GM10847 (cell line): ENCODE data around the gene ULBP2.

Source experiments
- POLR2A ChIP-seq: IDR thresholded peaks from 2 replicates; pipeline ENCODE4 v1.6.1; 2011; ENCODE audit not compliant: insufficient read length; ENCODE audit errors: extremely low read depth

The ULBP2 gene

DNA sequence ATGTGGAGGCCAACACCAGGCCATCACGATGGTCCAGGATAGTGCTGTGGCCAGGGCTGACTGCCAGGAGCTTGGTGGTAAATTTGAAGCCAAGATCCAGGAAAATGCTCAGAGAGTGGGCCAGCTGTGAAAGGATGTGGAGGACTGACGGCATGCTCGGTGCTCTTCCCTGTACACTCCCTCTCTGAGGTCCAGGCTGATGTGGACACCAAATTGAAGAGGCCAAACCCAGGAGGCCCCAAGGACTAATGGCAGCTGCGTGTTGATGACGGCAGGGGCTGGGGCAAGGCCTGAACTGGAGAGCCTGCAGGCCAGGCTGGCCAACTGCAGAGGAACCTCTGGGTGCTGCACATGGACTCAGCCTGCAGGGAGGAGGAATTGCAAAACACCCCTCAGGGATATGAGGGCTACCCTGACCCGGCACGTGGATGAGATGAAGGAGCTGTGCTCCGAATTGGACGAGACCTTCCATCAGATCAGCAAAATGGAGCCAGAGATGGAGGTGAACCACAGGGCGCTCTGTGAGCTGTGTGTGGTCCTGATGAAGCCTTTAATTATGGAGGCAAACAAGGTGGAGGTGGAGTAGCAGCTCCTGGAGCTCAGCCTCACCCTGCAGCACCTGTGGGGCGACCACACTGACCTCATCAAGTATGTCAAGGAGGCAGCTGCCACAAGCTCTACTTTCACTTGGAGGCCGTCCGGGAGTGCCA, 37.0 kb upstream of the ULBP2 start:
- no peak for TF ChIP-seq POLR2A

DNA sequence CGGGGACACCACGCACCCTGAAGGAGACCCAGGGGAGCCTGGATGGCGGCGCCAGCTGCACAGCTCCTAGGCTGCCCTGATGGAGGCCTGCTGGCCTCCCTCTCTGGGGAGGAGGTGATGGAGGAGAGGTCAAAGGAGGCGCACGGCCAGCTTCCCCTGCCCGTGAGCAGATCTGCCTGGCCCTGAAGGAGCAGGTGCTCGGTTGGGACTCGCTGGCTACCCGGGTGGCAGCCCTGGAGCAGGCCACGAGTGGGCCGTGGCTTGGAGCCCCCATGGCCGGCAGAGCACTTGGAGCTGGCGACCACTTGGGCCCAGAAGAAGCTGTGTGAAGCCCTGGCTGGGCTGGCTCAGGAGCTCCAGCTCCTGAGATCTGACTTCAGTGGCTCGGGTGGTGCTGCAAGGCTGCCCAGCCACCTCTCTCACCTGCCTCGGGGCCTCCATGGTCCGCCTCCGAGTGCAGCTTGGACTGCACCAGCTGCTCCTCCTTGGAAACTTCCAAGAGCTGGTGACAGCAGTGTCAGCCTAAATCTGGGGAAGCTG, 36.4 kb upstream of the ULBP2 start:
- no peak for TF ChIP-seq POLR2A

DNA sequence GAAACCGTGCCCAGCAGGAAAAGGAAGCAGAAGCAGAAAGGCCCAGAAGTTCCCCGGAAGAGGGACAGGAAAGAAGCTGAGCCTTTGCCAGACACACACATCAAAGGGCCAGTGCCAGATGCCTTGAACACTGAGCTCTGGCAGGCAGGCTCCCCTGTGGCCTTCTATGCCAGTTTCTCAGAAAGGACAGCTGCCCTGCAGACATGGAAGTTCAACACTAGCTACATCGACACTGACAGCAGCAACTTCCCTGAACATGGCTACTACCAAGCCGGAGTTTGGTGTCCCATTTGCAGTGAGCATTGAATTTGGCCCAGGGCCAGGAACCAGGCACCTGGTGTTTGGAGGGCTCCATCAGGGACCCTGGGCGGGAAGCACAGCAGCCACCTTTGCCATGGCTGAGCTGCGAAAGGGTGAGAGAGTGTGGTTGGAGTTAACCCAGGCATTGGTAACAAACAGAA, 35.9 kb upstream of the ULBP2 start:
- TF ChIP-seq POLR2A = no peak

DNA sequence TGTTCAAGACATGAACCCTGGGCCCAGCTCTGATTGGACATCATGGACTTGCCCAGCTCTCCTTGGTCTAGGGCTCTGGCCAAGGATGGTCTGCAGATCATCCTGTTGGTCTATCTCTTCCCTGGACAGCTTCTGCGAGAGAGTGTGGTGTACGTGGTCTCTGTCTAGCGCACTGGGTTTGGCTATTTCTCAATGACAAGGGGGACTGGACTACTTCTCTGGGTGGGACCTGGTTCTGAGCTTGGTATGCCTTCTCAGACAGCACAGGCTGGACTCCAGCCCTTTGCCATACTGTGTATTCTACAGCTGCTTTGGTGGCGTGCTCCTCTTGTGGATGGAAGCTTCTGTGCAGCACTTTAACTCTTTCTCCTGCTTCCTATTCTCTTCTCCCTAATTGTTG, 35.4 kb upstream of the ULBP2 start:
- no peak for TF ChIP-seq POLR2A

DNA sequence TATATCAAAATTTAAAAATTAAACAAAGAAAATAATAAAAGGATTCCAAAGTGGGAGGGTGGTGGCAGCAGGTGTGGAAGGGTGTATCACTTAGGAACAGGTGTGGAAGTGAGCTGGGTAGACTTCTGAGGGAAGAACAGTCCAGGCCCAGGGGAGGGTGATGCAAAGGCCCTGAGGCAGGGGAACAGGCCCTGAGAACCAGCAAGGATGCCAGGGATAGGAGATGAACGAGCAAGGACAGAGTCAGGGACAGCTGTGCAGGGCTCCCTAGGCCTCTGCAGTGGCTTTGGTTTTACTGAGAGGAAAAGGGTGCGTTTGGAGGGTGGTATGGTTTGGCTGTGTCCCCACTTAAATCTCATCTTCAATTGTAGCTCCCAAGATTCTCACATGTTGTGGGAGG, 34.5 kb upstream of the ULBP2 start:
- no peak for TF ChIP-seq POLR2A

DNA sequence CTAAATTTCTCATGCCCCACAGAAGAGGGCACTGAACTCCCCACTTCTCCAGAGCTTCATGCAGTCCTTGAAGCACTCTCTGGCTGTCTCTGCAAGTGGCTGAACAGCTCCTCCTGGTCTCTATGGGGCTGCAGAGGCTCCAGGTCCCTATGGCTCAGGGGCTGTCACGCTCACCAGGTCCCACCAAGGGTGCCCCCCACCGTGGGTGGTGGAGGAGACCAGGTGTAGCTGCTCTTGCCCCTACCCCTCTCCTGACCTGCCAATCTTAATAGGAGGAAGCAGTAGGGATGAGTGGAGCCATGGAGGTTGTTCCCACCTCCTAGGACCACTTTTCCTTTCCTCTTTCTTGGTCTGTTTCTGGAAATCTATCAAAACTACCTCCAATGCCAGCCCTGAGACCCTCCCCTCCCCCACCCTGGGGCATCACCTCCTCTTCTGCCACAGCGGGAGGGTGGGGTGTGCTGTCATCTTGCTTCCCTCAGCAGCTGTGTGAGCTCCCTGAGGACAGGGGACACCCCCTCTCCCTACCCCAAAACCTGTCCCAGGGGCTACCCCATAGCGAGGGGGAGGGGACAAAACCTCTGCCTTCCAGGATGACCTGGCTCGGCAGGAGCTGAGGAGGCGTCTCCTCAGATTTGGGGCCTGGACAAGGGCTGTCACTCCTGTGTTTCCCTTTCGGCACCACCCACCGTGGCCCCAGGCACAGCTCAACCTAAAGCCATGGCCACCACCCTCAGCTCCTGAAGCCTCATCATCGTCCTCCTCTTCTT, 31.9 kb upstream of the ULBP2 start:
- TF ChIP-seq POLR2A = no peak

DNA sequence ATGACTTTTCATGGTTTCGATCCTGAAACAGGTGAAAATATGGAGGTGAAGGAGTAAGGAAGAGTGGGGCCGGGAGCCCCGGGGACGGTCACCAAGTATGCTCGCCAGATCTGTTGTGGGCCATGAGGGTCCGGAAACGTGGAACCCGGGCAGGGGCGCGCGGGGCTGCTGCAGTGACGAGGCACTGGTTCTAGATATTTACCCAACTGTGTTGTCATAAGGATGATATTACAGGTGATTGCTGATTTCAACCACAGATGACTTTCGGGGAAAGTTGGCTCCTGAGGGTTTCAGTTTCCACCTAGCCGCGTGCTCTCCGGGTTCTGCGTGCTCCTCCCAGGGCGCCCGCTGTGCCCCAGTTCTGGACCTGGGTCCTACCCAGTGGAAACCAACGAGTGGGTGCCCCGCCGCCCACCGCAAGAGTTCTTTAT, 31.1 kb upstream of the ULBP2 start:
- no peak for TF ChIP-seq POLR2A

DNA sequence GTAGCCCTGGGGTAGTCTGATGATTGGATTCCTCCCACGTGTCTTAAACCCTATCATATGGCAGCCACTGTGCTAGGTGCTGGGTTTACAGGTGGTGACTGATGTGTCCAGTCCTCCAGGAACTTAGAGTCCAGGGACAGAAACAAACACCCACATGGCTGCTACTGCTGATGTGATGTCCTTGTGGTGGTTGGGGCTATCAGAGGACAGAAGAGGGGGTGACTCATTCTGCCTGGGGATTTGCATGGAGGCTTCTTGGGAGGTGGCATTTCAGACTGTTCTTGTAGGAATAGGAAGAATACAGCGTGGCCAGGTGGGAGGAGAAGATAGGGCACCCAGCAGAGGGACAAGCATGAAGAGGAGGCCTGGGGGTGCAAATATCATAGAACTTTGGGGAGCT, 28.7 kb upstream of the ULBP2 start:
- no peak for TF ChIP-seq POLR2A

DNA sequence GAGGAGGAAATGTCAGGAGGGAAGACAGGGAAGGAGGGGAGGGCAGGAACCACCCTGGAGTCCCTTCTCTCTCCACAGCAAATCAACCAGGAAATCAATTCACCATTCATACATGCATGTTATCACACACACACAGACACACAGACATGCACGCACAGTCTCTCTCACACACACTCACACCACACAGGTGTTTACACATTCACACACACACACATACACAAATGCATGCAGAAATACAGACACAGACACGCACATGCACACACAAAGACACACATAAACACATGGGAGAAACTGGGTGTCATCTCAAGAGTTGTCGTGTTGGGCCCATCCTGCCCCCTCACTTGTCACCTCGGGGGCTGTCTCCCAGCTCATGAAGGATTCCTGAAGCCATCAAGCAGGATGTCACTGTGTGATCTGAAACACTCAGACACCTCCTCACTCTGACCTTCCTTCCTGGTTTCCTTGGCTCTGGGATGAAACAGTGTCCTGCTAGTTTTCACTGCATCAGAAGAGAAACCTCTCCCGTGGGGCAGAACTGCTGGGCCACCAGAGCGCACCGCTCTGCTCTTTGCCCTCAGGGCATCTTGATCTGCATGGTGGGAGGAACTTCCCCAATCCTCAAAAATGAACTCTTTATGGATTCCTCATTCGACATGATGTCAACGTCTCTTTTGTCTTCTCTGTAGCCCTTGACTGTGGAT, 28.1 kb upstream of the ULBP2 start:
- no peak for TF ChIP-seq POLR2A

DNA sequence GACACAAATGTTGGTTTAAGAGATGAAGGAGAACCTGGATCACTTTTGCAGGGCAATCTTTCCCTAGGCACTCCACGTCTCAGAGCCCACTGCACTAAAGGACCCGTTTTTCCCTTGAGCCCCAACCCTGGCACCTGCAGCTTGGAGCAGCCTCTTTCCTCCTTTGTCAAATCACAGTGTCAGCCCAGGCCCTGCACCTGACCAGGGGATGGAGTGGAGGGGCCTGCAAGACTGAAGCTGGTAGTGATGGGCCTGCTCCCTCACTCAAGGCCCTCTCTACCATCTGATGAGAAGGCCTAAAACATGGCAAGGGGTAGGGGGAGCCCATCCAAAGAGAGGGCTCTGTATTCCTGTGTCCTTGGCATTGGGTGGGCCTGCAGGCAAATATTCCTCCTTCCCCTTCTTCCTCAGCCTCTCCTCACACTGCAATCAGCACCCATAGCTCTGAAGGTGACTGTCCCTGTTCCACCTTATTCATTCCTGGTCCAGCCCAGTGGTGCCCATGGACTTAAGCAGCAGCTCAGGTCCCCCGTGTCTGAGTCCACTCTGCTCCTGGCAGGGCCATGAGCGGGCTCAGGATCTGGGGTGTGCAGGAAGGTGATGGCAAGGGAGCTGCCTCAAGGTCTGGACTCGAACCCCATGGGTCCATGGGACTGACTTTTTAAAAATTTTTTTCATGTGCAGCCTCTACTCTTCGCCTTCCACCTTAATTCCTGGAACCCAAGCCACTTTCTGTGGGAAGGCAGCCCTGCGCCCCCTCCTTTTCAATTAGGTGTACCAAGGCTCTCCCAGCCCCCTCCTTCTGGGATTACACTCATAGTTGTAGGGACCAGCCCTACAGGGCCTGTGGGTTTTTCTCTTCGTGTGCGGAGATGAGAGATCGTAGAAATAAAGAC, 25.6 kb upstream of the ULBP2 start:
- TF ChIP-seq POLR2A = no peak

DNA sequence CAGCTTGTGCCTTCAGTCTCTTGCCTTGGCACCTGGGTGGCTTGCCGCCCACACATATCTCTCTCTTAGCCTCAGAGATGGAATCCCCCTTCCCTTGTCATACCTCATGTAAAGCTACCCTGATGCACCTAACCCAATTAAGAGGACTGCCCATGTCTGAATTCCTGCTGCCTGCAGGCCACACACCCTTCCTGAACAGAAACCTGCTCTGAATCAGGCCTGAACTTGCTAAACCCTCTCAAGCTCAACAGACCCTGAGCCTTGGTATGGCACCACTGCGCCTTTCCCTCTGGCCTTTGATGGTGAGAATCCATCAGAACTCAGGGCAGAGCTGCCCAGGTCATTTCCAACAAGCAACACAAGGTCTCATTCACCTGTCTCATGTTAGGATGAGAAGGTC, 24.1 kb upstream of the ULBP2 start:
- no peak for TF ChIP-seq POLR2A

DNA sequence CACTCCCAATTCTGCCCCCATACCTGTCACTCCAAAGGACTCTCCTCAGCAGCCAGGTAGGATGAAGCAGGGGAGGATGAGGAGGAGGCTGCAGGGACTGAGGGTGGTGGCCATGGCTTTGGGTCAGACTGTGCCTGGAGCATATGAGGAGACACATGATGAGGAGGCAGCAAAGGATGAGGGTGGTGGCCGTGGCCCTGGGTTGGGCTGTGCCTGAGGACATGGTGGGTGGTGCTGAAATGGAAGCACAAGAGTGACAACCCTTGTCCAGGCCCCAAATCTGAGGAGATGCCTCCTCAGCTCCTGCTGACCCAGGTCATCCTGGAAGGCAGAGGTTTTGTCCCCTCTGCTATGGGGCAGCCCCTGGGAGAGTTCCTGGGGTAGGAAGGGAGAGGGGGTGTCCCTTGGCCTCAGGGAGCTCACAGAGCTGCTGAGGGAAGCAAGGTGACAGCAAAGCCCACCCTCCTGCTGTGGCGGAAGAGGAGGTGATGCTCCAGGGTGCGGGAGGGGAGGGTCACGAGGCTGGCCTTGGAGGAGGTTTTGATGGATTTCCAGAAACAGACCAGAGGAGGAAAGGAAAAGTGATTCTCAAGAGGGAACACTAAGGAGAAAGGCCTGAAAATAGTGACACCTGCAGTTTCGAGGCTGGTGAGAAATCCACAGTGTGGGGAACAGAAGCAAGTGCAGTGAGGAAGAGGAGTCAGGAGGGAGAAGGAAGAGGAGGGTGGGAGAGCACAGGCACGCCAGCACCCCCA, 23.5 kb upstream of the ULBP2 start:
- TF ChIP-seq POLR2A = no peak

DNA sequence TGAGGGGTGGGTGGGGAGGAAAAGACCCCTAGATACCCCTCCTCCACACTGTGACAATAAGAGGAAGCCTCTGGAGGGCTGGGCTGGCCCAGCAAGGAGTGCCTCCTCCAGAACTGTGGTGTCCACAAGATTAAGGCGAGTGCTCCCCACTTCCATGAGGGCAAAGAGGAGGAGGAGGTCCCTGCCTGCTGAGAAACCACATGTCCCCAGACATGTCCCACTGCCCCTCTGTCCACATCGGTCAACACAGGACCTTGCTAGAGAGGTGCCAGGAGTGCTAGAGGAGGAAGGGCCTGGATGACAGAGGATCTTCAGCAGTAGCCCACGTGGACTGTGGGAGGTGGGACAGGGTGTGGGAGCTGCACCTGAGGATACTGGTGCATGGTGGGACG, 22.0 kb upstream of the ULBP2 start:
- no peak for TF ChIP-seq POLR2A

DNA sequence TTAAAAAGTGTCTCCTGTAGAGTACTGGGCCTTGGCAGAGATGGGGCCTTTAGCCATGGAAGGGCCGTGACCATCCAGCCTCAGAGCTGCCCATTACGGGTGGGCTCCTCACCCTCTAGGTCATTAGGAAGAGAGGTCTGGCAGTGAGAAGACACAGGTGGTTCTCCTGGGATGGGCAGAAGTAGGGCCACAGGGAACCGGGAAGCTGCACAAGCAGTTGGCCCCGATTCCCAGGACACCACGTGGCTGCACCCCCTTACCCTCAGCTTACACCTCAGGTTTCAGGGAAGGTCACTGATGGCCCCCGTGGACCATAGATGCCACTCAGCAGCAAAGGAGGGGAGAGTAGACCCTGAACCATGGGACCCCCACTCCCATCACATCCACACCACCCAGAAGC, 20.5 kb upstream of the ULBP2 start:
- TF ChIP-seq POLR2A = no peak
